Adrenal gland (tissue), 12 donors: ENCODE measurements around the gene ORAI3. TPM values are rescaled to one million over a fixed set of nuclear protein-coding genes. Genes with fewer than 3 reads are reported as not detected.

ENCODE experiments used
- DNase-seq, 7 donors: peaks; one replicate each; pipeline ENCODE4 v3.0.0-alpha.2; 2019 to 2020
- H3K27ac ChIP-seq, 5 donors: fragments of 200-600 bp; sonication (generic) in 4 of 5; 1 replicate in 3 of 5; 2 replicates in 2 of 5; pipeline versions ENCODE4 v1.5.1 to v1.8.0; 2016 to 2020; ENCODE audit warnings: mild to moderate bottlenecking in 1 of 5
- H3K27me3 ChIP-seq: fragments of 200-600 bp; 2 replicates; pipeline ENCODE4 v1.8.0; 2021
- H3K36me3 ChIP-seq, 2 donors: fragments of 200-600 bp; replicated peaks in 1 of 2; 1 replicate in 1 of 2; 2 replicates in 1 of 2; pipeline versions ENCODE4 v1.5.1 to v1.8.0; 2018 to 2022
- H3K4me1 ChIP-seq, 2 donors: fragments of 200-600 bp; replicated peaks in 1 of 2; 1 replicate in 1 of 2; 2 replicates in 1 of 2; pipeline versions ENCODE4 v1.5.1 to v1.8.0; 2018 to 2021
- H3K4me3 ChIP-seq, 4 donors: fragments of 200-600 bp; sonication (generic) in 3 of 4; one replicate each; pipeline ENCODE4 v1.5.1; 2016 to 2018
- H3K9me3 ChIP-seq, 3 donors: fragments of 200-600 bp; sonication (generic) in 1 of 3; replicated peaks in 1 of 3; 1 replicate in 2 of 3; 2 replicates in 1 of 3; pipeline versions ENCODE4 v1.5.1 to v1.8.0; 2016 to 2021
- POLR2A ChIP-seq, 2 donors: fragments of 450-650 bp; IDR thresholded peaks; one replicate each; pipeline ENCODE4 v1.6.1; 2017; ENCODE audit warnings: antibody characterized with exemption in 2 of 2, mild to moderate bottlenecking in 2 of 2, moderate library complexity in 1 of 2
- WGBS, 4 donors: extraction: QIAGEN DNeasy Blood & Tissue Kit in 2 of 4; methylation state at CpG; one replicate each; pipeline versions ENCODE4 v1.1.5 to v1.1.7; 2013 to 2017; 5-methylcytosine and 5-hydroxymethylcytosine counted together
- intact Hi-C, 2 donors: fragments of 100-400 bp; cut with DNase I; formaldehyde crosslinking; loops; one replicate each; pipeline versions ENCODE4 v1.14.1 to v1.15.0; 2022 to 2023
- polyA plus RNA-seq, 3 donors: library from polyadenylated mRNA; stranded (reverse); fragments of 200-250 nt in 2 of 3; fragments of 350-450 nt in 1 of 3; fragmentation: Illumina TruSeq in 1 of 3; extraction: RNeasy Lipid Tissue Mini Kit (QIAGEN cat#74804) in 1 of 3; gene quantifications; one replicate each; pipeline ENCODE4 v1.2.3, GENCODE V29; 2013 to 2014
- total RNA-seq, 9 donors: library from RNA; depleted of rRNA in 4 of 9; stranded (reverse); fragments of >200 nt in 4 of 9; fragments of 120-200 nt in 1 of 9; fragmentation: NEBNext Ultra II Directional in 1 of 9; extraction: Animal tissue kit (Norgen Biotek cat#: 25700) in 1 of 9; gene quantifications; one replicate each; pipeline versions ENCODE4 v1.1.0 to v1.2.4, GENCODE V29; 2013 to 2023
- TF ChIP-seq, protein P1 (sequence below), 6 experiments: fragments of 450-650 bp in 4 of 6; fragments of 200-600 bp in 2 of 6; sonication (generic) in 1 of 6; IDR thresholded peaks; 1 replicate in 5 of 6; 2 replicates in 1 of 6; pipeline versions ENCODE4 v1.5.1 to v1.8.0; 2016 to 2021; ENCODE audit warnings: antibody characterized with exemption in 6 of 6, mild to moderate bottlenecking in 2 of 6, moderate library complexity in 1 of 6
- donor health status: healthy with polysubstance abuse.
- donor health status: Bipolar disorder and iron deficiency.
- donor health status: DM: yes; HTN: yes; CAD: no.
- donor health status: DM: no; HTN: no; CAD: no.
- donor health status: DM: no; HTN: no; CAD: no.
- donor health status: DM: yes; HTN: yes; CAD: no.

The ORAI3 gene
- total and polyA plus RNA-seq, 12 donors = 19.5 to 101 (median 57.0) TPM

DNA sequence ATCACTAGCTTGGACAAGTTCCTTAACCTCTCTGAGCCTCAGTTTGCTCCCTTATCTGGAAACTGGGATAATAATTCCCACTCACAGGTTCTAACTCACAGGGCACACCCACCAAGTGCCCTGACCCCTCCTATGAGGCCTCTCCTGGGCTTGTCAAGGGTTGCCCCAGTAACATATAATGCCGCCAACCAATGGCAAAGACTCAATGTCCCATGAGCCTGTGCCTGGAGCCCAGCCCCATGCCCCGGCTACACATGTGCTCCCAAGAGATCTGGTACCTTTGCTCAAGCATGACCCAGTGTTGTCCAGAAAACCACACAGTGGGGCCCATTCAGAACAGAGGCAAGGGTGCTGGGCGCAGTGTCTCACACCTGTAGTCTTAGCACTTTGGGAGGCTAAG lies 34.0 kb upstream of the ORAI3 start:
- Histone ChIP-seq H3K9me3 (no peaks in the 10 kb centered on the region), H3K27me3 (no peaks in the 10 kb centered on the region), H3K27ac (no peak overlapping the region), H3K4me3 (no peak overlapping the region), H3K36me3 (no peaks in the 10 kb centered on the region), H3K4me1 (no peaks in the 10 kb centered on the region)
- TF ChIP-seq, protein P1, sequence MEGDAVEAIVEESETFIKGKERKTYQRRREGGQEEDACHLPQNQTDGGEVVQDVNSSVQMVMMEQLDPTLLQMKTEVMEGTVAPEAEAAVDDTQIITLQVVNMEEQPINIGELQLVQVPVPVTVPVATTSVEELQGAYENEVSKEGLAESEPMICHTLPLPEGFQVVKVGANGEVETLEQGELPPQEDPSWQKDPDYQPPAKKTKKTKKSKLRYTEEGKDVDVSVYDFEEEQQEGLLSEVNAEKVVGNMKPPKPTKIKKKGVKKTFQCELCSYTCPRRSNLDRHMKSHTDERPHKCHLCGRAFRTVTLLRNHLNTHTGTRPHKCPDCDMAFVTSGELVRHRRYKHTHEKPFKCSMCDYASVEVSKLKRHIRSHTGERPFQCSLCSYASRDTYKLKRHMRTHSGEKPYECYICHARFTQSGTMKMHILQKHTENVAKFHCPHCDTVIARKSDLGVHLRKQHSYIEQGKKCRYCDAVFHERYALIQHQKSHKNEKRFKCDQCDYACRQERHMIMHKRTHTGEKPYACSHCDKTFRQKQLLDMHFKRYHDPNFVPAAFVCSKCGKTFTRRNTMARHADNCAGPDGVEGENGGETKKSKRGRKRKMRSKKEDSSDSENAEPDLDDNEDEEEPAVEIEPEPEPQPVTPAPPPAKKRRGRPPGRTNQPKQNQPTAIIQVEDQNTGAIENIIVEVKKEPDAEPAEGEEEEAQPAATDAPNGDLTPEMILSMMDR (IDR thresholded peaks at IDR 0.05) = no peak
- TF ChIP-seq POLR2A (IDR thresholded peaks at IDR 0.05) = no peak
- intact Hi-C loops = loop anchor here in 1 of 2 donors (5.0 kb wide), 1 partner anchor 73 kb away; no protein-coding TSS in a partner anchor
- 84 to 96% (median 94%) methylated on average over 3 of the region's 3 CpGs for WGBS, 4 donors
- DNase-seq = no peak

DNA sequence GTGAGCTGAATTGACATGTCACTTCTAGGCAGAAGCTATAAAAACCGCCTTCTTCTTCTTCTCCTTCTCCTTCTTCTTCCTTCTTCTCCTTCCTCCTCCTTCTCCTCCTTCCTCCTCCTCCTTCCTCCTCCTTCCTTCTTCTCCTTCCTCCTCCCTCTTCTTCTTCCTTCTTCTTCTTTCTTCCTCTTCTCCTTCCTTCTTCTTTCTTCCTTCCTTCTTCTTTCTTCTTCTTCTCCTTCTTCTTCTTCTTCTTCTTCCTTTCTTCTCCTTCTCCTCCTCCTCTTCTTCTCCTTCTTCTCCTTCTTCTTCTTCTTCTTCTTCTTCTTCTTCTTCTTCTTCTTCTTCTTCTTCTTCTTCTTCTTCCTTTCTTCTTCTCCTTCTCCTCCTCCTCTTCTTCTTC lies 30.3 kb upstream of the ORAI3 start:
- H3K9me3 ChIP-seq = no peaks in the 10 kb centered on the region
- no peak overlapping the region for H3K4me3 ChIP-seq
- TF ChIP-seq POLR2A (IDR thresholded peaks at IDR 0.05) = no peak
- TF ChIP-seq, protein P1 (IDR thresholded peaks at IDR 0.05) = no peak
- H3K4me1 ChIP-seq = peaks cover 6 to 7% of the 10 kb centered on the region in 2 donors
- H3K27me3 ChIP-seq = no peaks in the 10 kb centered on the region
- intact Hi-C loops = no loop called here
- WGBS, 4 donors = 75 to 93% (median 82%) methylated on average over 1 of the region's 1 CpG
- H3K36me3 ChIP-seq = no peaks in the 10 kb centered on the region
- no peak overlapping the region for H3K27ac ChIP-seq
- DNase-seq = no peak

DNA sequence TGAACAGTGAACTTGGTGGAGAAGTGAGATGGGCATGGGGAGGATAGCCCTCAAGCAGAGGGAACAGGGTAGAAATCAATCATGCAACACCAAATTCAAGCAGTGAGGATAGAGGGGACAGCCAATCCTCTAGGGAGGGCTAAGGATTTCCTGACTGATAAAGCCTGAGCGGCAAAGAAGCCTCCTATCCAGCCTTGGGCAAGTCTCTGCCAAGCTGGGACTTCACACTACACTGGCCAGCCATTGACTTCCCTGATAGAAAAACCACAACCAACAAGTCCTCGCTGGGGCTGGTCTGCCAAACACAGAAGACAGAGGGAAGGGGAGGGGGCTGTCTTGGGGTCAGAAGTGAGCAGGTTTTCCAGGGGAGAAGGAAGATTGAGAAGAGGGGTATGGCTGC lies 28.0 kb upstream of the ORAI3 start:
- no peak overlapping the region for H3K4me3 ChIP-seq
- 66 to 77% (median 71%) methylated on average over 2 of the region's 2 CpGs for WGBS, 4 donors
- intact Hi-C loops = loop anchor here in 1 of 2 donors (10.0 kb wide), 1 partner anchor 64 kb away; the partner anchor contains the start of gene HSD3B7
- no peak overlapping the region for H3K27ac ChIP-seq
- no peaks in the 10 kb centered on the region for H3K9me3 ChIP-seq
- no peaks in the 10 kb centered on the region for H3K36me3 ChIP-seq
- H3K4me1 ChIP-seq = peaks cover 7 to 13% of the 10 kb centered on the region in 2 donors
- H3K27me3 ChIP-seq = no peaks in the 10 kb centered on the region
- TF ChIP-seq, protein P1 (IDR thresholded peaks at IDR 0.05) = no peak
- no peak for TF ChIP-seq POLR2A (IDR thresholded peaks at IDR 0.05)
- no peak for DNase-seq

DNA sequence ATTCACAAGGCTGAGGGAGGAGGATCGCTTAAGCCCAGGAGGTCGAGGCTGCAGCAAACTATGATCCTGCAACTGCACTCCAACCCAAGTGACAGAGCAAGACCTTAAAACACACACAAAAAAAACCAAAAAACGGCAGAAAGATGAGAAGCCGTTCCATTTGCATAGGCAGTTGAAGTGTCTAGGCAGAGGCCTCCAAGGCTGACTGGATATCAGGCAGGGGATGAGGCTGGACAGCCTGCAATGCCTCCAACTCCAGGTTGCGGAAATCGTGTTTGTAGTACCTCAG lies 27.5 kb upstream of the ORAI3 start:
- Histone ChIP-seq H3K9me3 (no peaks in the 10 kb centered on the region), H3K36me3 (no peaks in the 10 kb centered on the region), H3K4me3 (peak overlapping the region in 2 of 4 donors; percentile 53 to 56), H3K27me3 (no peaks in the 10 kb centered on the region), H3K27ac (peak overlapping the region in 4 of 5 donors; percentile 62 to 95 (median 90)), H3K4me1 (peaks cover 7 to 13% of the 10 kb centered on the region in 2 donors)
- peak in 1 of 7 donors; percentile 47 for DNase-seq
- 25 to 33% (median 27%) methylated on average over 5 to 6 of the region's 6 CpGs for WGBS, 4 donors
- intact Hi-C loops = loop anchor here in 1 of 2 donors (10.0 kb wide), 1 partner anchor 63 kb away; the partner anchor contains the start of gene HSD3B7
- no peak for TF ChIP-seq POLR2A (IDR thresholded peaks at IDR 0.05)
- TF ChIP-seq, protein P1 (IDR thresholded peaks at IDR 0.05) = no peak
